ENCODE results near the gene TMEM164.

TMEM164 gene

GRCh38 chrX:110042496-110042895, 39.6 kb downstream of the TMEM164 start:
- DNase-seq = no peak

- DNase-seq = no peak
Measured at GRCh38 chrX:110043506-110043905, 40.6 kb downstream of the TMEM164 start.

- DNase-seq = no peak
Measured at GRCh38 chrX:110044346-110045249, 41.7 kb downstream of the TMEM164 start.

DNA sequence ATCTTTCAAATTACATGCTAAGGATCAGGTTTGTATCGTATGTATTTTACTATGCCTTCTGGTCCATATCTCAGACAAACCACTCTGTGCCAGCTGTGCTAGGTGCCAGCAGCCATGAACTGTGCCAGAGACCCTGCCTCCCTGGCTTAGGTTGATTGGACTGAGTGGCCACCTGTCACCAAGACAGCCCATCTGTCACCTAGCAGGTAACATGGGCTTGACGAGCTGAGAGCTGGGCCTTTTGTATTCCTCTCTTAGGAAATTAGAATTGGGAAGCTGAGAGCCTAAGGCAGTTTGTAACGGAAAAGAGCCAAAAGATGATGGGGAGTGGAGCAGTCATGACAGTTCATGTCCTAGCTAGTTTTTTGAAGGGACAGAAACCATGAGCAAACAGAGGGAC, 42.5 kb downstream of the TMEM164 start:
- DNase-seq = no peak

DNA sequence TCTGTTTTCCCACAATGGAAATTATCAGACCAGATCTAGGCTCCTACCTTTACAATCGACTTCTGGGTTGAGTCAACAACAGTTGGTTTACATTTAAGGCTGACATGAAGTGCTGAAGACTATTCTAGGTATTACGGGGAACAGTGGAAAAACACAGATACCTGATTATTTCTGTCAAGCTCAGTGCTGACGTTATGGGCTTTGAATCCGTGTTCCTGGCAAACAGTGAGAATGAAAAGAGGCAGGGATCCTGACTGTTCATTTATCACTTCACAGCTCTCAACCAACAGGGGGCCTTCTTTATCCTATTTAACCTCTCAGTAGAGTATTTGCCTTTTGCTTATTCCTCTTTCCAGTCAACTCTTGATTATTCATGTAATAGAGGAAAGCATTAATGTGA, 43.1 kb downstream of the TMEM164 start:
- no peak for DNase-seq

GRCh38 chrX:110046971-110047370, 44.1 kb downstream of the TMEM164 start:
- no peak for DNase-seq

GRCh38 chrX:110049096-110049495, 46.2 kb downstream of the TMEM164 start:
- no peak for DNase-seq

GRCh38 chrX:110050386-110050785, 47.5 kb downstream of the TMEM164 start:
- no peak for DNase-seq

- DNase-seq = no peak
Measured at GRCh38 chrX:110050901-110051300, 48.0 kb downstream of the TMEM164 start.

DNA sequence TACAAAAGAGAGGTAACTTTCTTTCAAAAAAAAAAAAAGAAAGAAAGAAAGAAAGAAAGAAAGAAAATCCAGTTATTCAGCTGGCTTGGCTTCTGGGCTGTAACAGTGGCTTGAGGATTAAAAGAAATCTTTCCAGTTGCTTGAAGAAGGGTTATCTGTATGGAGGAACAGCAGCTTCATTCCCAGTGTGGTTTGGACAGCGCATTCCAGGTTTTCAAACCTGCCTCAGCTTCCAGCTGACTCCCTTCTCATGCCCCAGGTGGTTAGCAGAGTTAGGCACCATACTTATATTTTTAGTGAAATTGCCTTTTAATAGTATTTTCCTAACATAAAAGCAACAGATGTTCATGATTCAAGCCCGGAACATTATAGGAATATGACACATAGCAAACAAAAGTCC, 48.6 kb downstream of the TMEM164 start:
- DNase-seq = no peak

GRCh38 chrX:110052303-110052702, 49.4 kb downstream of the TMEM164 start:
- no peak for DNase-seq

DNA sequence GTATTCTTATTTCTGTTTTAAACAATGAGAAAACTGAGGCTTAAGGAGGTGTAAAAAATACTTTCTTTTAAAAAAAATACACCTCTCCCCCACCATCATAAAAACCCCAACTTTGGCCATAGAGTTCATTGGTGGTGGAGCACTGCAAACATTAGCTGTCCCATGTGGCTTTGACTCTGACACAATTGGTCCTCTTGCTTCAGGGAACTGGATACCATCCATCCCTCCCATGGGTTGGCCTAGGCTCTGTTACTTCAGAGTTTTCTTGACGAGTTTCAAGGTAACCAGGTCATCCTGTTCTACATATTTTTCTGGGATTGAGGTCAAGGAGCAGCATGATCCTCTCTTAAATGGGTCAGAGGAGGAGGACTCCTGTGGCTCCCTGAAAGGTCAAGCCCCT, 50.5 kb downstream of the TMEM164 start:
- DNase-seq = no peak

DNA sequence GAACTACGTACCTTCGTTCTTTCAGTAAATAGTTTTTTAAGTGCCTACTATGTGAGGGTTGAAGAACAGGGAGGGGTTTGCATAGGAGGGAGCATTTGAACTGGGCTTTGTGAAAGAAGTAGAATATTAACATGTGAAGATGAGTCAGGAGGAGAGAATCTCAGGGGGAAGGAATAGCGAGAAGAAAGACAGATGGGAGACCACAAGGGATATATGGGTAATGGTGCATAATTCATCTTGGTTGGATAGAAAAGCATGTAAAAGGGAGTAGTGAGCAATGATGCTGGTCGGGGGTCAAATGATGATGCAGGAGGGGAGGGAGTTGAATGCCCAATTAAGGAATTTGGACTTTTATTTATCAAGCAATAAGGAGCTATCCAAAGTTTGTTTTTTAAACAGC, 52.7 kb downstream of the TMEM164 start:
- no peak for DNase-seq

DNA sequence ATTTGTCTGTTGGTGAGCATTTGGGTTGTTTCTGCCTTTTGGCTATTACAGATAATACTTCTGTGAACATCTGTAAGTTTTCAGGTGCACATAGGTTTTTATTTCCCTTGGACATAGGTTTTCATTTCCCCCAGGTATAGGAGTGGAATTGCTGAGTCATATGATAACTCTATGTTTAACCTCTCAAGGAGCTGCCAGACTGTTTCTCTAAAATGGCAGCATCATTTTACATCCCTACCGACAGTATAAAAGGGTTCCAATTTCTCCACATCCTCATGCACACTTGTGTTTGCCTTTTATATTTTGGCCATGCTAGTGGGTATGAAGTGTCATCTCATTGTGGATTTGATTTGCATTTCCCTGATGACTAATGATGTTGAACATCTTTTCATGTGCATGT, 53.5 kb downstream of the TMEM164 start:
- no peak for DNase-seq

- no peak for DNase-seq
Measured at GRCh38 chrX:110059410-110059809, 56.5 kb downstream of the TMEM164 start.

- no peak for DNase-seq
Measured at GRCh38 chrX:110060317-110060716, 57.4 kb downstream of the TMEM164 start.

DNA sequence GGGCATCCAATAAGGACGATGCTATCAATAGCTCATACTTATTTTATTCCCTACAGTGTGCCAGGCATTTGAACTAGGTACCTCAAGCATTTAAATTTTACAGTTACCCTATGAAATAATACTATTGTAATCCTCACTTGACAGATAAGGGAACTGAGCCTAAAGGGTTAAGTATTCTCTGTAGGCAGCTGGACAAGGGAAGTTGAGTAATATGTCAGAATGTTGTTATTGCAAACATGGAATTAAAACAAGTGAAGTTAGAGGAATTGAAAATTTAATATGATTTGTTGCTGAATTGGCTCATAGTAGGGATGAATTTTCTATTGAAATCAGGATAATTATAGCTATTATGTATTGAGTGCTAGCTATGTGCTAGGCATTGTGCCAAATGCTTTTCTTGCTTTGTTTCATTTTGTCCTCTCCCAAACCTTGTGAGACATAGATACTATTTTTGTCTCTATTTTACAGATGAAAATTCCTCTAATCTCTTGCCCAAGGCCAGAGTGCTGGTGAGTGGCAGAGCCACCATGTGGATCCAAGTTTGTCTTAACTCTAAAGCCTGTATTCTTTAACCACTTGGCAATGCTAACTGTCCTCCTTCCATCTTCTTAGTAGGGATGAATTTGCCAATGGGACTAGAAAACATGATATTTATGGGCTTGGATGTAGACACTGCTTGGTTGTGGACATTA, 58.1 kb downstream of the TMEM164 start:
- no peak for DNase-seq

DNA sequence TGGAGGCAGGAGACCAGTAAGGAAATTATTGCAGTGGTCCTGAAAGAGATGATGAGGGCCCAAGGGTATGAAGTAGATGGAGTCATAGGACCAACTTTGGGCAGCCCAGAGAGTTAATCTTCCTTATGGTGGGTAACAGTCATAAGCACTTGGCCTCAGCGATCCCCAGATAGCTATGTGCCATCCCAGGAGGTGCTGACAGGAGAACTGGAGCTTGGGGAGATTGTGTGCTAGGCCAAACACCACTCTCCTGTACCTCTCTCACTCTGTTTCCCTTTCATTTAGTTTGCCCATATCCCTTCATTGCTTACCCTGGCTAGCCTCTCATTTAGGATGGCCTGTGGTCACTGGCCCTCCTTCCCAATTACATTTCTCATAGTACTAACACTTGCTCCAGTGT, 60.0 kb downstream of the TMEM164 start:
- DNase-seq = no peak

GRCh38 chrX:110066488-110067225, 63.7 kb downstream of the TMEM164 start:
- no peak for DNase-seq

DNA sequence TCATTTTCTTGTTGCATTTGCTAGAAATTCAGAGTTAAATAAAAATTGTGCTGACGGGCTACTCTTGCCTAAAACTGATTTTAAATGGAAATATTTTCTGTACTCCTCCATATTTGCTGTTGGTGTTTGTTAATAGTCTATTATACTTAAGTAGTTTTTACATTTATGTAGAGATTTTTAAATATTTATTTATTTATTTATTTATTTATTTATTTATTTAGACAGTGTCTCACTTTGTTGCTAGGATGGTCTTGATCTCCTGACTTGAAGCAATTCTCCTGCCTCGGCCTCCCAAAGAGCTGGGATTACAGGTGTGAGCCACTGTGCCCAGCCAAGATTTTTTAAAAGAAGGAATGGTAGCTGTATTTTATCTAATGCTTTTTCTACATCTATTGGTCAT, 68.1 kb downstream of the TMEM164 start:
- no peak for DNase-seq

- DNase-seq = no peak
Measured at GRCh38 chrX:110081320-110081719, 78.4 kb downstream of the TMEM164 start.

- DNase-seq = no peak
Measured at GRCh38 chrX:110081740-110082139, 78.8 kb downstream of the TMEM164 start.

- no peak for DNase-seq
Measured at GRCh38 chrX:110082161-110082560, 79.2 kb downstream of the TMEM164 start.
